Vagina (tissue), 2 donors: ENCODE results near the gene TUBGCP3.

Experiments
- CTCF ChIP-seq, 3 experiments: fragments of 450-650 bp in 2 of 3; fragments of 200-600 bp in 1 of 3; sonication (generic) in 1 of 3; IDR thresholded peaks; one replicate each; pipeline ENCODE4 v1.5.1; 2017 to 2019; ENCODE audit warnings: antibody characterized with exemption in 3 of 3, mild to moderate bottlenecking in 2 of 3, moderate library complexity in 2 of 3
- POLR2A ChIP-seq, 2 donors: fragments of 450-650 bp; IDR thresholded peaks; one replicate each; pipeline ENCODE4 v1.6.1; 2017; ENCODE audit warnings: antibody characterized with exemption in 2 of 2, mild to moderate bottlenecking in 2 of 2, moderate library complexity in 2 of 2
- POLR2AphosphoS5 ChIP-seq, 2 donors: sonication (generic); formaldehyde crosslinking; IDR thresholded peaks; one replicate each; pipeline ENCODE4 v1.9.0; 2017; ENCODE audit warnings: antibody characterized with exemption in 2 of 2, mild to moderate bottlenecking in 2 of 2, low read depth in 1 of 2; ENCODE audit not compliant: insufficient read depth in 1 of 2

GRCh38 chr13:112588490-112589297 is 741 bp upstream of the TUBGCP3 start:
- no peak for TF ChIP-seq CTCF (IDR thresholded peaks at IDR 0.05)
- no peak for TF ChIP-seq POLR2AphosphoS5 (IDR thresholded peaks at IDR 0.05; ENCODE audit: insufficient read depth in 1 of 2, low read depth in 1 of 2)
- no peak for TF ChIP-seq POLR2A (IDR thresholded peaks at IDR 0.05)
